Prostate gland (tissue), 2 donors: ENCODE data around the gene WDSUB1. TPM values are rescaled to one million over a fixed set of nuclear protein-coding genes. Genes with fewer than 3 reads are reported as not detected.

Experiments
- DNase-seq: peaks from one replicate; pipeline ENCODE4 v3.0.0-alpha.2; 2019; ENCODE audit warnings: low spot score
- H3K27ac ChIP-seq, 2 donors: fragments of 200-600 bp; sonication (generic); 2 replicates each; pipeline ENCODE4 v1.5.1; 2017 to 2019
- H3K27me3 ChIP-seq: fragments of 200-600 bp; sonication (generic); replicated peaks from 2 replicates; pipeline ENCODE4 v1.5.1; 2019; ENCODE audit not compliant: insufficient read depth
- H3K36me3 ChIP-seq, 2 donors: fragments of 200-600 bp; sonication (generic); 1 replicate in 1 of 2; 2 replicates in 1 of 2; pipeline versions ENCODE4 v1.5.1 to v1.8.1; 2017 to 2019
- H3K4me1 ChIP-seq: fragments of 200-600 bp; sonication (generic); replicated peaks from 2 replicates; pipeline ENCODE4 v1.5.1; 2019
- H3K4me3 ChIP-seq, 2 donors: fragments of 200-600 bp; sonication (generic); 2 replicates each; pipeline ENCODE4 v1.5.1; 2017 to 2019
- H3K9me3 ChIP-seq: fragments of 200-600 bp; sonication (generic); 2 replicates; pipeline ENCODE4 v1.5.1; 2017
- CTCF ChIP-seq, 4 experiments: fragments of 200-600 bp in 2 of 4; fragments of 450-650 bp in 2 of 4; sonication (generic) in 2 of 4; IDR thresholded peaks; 1 replicate in 3 of 4; 2 replicates in 1 of 4; pipeline ENCODE4 v1.5.1; 2016 to 2019; ENCODE audit warnings: antibody characterized with exemption in 4 of 4, mild to moderate bottlenecking in 2 of 4, moderate library complexity in 2 of 4
- POLR2A ChIP-seq: fragments of 450-650 bp; IDR thresholded peaks from one replicate; pipeline ENCODE4 v1.6.1; 2016; ENCODE audit warnings: antibody characterized with exemption, mild to moderate bottlenecking
- POLR2AphosphoS5 ChIP-seq: sonication (generic); formaldehyde crosslinking; IDR thresholded peaks from one replicate; pipeline ENCODE4 v1.6.1; 2017; ENCODE audit warnings: antibody characterized with exemption
- WGBS: methylation state at CpG from one replicate; pipeline ENCODE4 v1.1.5; 2018; 5-methylcytosine and 5-hydroxymethylcytosine counted together
- intact Hi-C: fragments of 100-400 bp; cut with DNase I; formaldehyde crosslinking; loops from one replicate; pipeline ENCODE4 v1.14.2; 2022
- microRNA-seq: library from miRNA; unstranded; fragments of <30 nt; microRNA quantifications from one replicate; pipeline ENCODE4, GENCODE V29; 2016
- small RNA-seq, 2 donors: library from RNA; depleted of rRNA; stranded (forward); fragments of <200 nt; gene quantifications; one replicate each; pipeline ENCODE3, GENCODE V24; 2016
- total RNA-seq, 2 donors: library from RNA; depleted of rRNA; stranded (reverse); fragments of >200 nt; gene quantifications; one replicate each; pipeline ENCODE4 v1.1.0, GENCODE V29; 2016

WDSUB1 gene
- total RNA-seq, 2 donors from 2014 or later: 10.4 to 10.8 TPM

GRCh38 chr2:159188449-159188848, 98.1 kb downstream of the WDSUB1 start:
- no peak for DNase-seq
- Histone ChIP-seq H3K27ac (no peak overlapping the region), H3K4me3 (no peak overlapping the region), H3K36me3 (no peaks in the 10 kb centered on the region), H3K4me1 (no peaks in the 10 kb centered on the region), H3K9me3 (no peaks in the 10 kb centered on the region), H3K27me3 (no peaks in the 10 kb centered on the region)
- TF ChIP-seq POLR2A: no peak
- no peak for TF ChIP-seq POLR2AphosphoS5
- no peak for TF ChIP-seq CTCF (IDR thresholded peaks at IDR 0.05)
- intact Hi-C loops: no loop called here
- WGBS: 86% methylated on average over 4 of the region's 4 CpGs

- intact Hi-C loops: no loop called here
- 28% methylated on average over 6 of the region's 6 CpGs for WGBS
- no peaks in the 10 kb centered on the region for H3K36me3 ChIP-seq
- DNase-seq: no peak
- H3K27ac ChIP-seq: no peak overlapping the region
- TF ChIP-seq CTCF (IDR thresholded peaks at IDR 0.05) (no peak), POLR2AphosphoS5 (no peak), POLR2A (no peak)
- H3K27me3 ChIP-seq: no peaks in the 10 kb centered on the region
- no peak overlapping the region for H3K4me3 ChIP-seq
- no peaks in the 10 kb centered on the region for H3K9me3 ChIP-seq
- no peaks in the 10 kb centered on the region for H3K4me1 ChIP-seq
These were observed 99.4 kb downstream of the WDSUB1 start for GRCh38 chr2:159187106-159187505.

- intact Hi-C loops: no loop called here
- Histone ChIP-seq H3K27me3 (no peaks in the 10 kb centered on the region), H3K36me3 (no peaks in the 10 kb centered on the region), H3K27ac (no peak overlapping the region), H3K4me3 (no peak overlapping the region), H3K9me3 (no peaks in the 10 kb centered on the region), H3K4me1 (no peaks in the 10 kb centered on the region)
- WGBS: 89% methylated on average over 4 of the region's 4 CpGs
- no peak for DNase-seq
- no peak for TF ChIP-seq POLR2A
- no peak for TF ChIP-seq CTCF (IDR thresholded peaks at IDR 0.05)
- TF ChIP-seq POLR2AphosphoS5: no peak
These were observed 100.0 kb downstream of the WDSUB1 start for GRCh38 chr2:159186462-159186861.

Small RNA genes within 50 kb of the gene (microRNA-seq; reads per million reads assigned to microRNA genes)
- not detected for gene MIR6888

Small RNA genes within 50 kb of the gene (small RNA-seq; reads per million reads assigned to genes)
- gene MIR6888: 0 reads per million in 2 donors
